ENCODE results near the gene TBC1D10A.
A peak's percentile ranks its signal among the peaks of the same experiment; 100 is the strongest.

TBC1D10A gene

GRCh38 chr22:30282616-30283046 lies 44.1 kb downstream of the TBC1D10A start:
- no peak overlapping the region for H3K4me3 ChIP-seq
- no peak overlapping the region for H3K27ac ChIP-seq
- TF ChIP-seq, protein P1, sequence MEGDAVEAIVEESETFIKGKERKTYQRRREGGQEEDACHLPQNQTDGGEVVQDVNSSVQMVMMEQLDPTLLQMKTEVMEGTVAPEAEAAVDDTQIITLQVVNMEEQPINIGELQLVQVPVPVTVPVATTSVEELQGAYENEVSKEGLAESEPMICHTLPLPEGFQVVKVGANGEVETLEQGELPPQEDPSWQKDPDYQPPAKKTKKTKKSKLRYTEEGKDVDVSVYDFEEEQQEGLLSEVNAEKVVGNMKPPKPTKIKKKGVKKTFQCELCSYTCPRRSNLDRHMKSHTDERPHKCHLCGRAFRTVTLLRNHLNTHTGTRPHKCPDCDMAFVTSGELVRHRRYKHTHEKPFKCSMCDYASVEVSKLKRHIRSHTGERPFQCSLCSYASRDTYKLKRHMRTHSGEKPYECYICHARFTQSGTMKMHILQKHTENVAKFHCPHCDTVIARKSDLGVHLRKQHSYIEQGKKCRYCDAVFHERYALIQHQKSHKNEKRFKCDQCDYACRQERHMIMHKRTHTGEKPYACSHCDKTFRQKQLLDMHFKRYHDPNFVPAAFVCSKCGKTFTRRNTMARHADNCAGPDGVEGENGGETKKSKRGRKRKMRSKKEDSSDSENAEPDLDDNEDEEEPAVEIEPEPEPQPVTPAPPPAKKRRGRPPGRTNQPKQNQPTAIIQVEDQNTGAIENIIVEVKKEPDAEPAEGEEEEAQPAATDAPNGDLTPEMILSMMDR (IDR thresholded peaks at IDR 0.05), result no peak
- no peak for DNase-seq (ENCODE audit: low spot score)

DNA sequence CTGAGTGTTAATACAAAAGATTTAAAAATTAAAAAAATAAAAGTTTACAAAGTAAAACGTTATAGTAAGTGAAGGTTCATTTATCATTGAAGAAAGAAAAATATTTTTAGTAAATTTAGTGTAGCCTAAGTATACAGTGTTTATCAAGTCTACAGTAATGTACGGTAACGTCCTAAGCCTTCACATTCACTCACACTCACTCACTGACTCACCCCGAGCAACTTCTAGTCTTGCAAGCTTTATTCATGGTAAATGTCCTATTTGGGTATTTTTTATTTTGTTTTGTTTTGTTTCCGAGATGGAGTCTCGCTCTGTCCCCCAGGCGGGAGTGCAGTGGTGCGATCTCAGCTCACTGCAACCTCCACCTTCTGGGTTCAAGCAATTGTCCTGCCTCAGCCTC lies 46.2 kb downstream of the TBC1D10A start:
- Histone ChIP-seq H3K27ac (no peak overlapping the region), H3K4me3 (no peak overlapping the region)
- TF ChIP-seq, protein P1 (IDR thresholded peaks at IDR 0.05), result no peak
- no peak for DNase-seq (ENCODE audit: low spot score)

DNA sequence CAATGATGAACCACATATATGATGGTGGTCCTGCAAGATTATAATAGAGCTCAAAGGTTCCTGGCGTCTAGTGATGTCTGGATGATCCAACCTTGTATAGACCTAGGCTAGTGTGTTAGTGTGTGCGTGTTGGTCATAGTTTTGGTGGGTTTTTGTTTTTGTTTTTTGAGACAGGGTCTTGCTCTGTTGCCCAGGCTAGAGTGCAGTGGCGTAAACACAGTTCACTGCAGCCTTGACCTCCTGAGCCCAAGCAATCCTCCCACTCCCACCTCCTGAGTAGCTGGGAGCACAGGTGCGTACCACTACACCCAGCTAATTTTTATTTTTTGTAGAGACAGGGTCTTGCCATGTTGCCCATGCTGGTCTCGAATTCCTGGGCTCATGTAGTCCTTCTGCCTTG lies 46.8 kb downstream of the TBC1D10A start:
- TF ChIP-seq, protein P1 (IDR thresholded peaks at IDR 0.05), result no peak
- H3K27ac ChIP-seq, result no peak overlapping the region
- no peak overlapping the region for H3K4me3 ChIP-seq
- DNase-seq (ENCODE audit: low spot score), result no peak

DNA sequence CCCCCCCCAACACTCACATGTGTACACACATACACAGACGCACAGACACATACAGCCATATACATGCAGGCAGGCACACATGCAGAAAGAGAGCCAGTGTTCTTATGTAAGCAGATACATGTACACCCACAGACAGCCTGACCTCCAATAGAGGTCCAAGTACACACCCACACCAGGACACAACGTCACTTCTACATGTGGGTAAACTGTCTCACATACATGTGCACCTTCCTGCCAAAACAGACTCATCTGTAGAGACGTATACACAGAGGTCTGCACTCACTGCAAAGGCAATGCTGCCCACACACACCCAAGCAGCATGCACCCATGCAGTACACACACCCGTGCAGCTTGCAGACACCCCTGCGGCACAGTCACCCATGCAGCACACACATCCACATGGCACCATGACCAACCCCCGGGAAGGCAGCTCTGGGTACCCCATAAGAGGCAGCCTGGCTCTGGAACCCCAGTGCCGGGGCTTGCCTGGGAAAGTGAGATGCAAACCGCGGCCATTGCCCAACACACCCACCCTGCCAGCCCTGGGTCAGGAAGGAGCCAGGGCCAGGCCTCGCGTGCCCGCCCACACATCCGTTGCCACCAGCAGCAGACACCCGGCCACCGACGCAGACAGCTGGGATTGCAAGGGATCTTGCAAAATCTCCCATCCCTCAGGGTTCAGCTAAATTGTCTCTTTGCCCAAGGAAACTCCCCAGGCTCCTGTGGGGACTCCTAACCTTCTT lies 47.5 kb downstream of the TBC1D10A start:
- H3K27ac ChIP-seq, result no peak overlapping the region
- DNase-seq (ENCODE audit: low spot score), result no peak
- TF ChIP-seq, protein P1 (IDR thresholded peaks at IDR 0.05), result no peak
- no peak overlapping the region for H3K4me3 ChIP-seq

- Histone ChIP-seq H3K27ac (peak overlapping the region in 1 of 2 donors; percentile 83), H3K4me3 (peak overlapping the region; percentile 47)
- no peak for DNase-seq (ENCODE audit: low spot score)
- TF ChIP-seq, protein P1 (IDR thresholded peaks at IDR 0.05), result no peak
Observed at GRCh38 chr22:30277547-30278344, 49.0 kb downstream of the TBC1D10A start.

GRCh38 chr22:30276039-30276438 lies 50.7 kb downstream of the TBC1D10A start:
- Histone ChIP-seq H3K4me3 (no peak overlapping the region), H3K27ac (peak overlapping the region in 1 of 2 donors; percentile 22)
- TF ChIP-seq, protein P1 (IDR thresholded peaks at IDR 0.05), result no peak
- DNase-seq (ENCODE audit: low spot score), result no peak

All from coronary artery (tissue), 2 donors.